Breast epithelium (tissue), 3 donors: ENCODE measurements around the gene TPRX2.

Source experiments
- POLR2A ChIP-seq: fragments of 450-650 bp; IDR thresholded peaks from one replicate; pipeline ENCODE4 v1.6.1; 2016; ENCODE audit warnings: antibody characterized with exemption, mild to moderate bottlenecking, moderate library complexity
- TF ChIP-seq, protein P1 (sequence below), 3 donors: fragments of 450-650 bp; IDR thresholded peaks; one replicate each; pipeline ENCODE4 v1.5.1; 2016 to 2017; ENCODE audit warnings: antibody characterized with exemption in 3 of 3, mild to moderate bottlenecking in 3 of 3, moderate library complexity in 3 of 3

GRCh38 chr19:47839913-47840312 is 19.1 kb upstream of the TPRX2 start:
- TF ChIP-seq, protein P1, sequence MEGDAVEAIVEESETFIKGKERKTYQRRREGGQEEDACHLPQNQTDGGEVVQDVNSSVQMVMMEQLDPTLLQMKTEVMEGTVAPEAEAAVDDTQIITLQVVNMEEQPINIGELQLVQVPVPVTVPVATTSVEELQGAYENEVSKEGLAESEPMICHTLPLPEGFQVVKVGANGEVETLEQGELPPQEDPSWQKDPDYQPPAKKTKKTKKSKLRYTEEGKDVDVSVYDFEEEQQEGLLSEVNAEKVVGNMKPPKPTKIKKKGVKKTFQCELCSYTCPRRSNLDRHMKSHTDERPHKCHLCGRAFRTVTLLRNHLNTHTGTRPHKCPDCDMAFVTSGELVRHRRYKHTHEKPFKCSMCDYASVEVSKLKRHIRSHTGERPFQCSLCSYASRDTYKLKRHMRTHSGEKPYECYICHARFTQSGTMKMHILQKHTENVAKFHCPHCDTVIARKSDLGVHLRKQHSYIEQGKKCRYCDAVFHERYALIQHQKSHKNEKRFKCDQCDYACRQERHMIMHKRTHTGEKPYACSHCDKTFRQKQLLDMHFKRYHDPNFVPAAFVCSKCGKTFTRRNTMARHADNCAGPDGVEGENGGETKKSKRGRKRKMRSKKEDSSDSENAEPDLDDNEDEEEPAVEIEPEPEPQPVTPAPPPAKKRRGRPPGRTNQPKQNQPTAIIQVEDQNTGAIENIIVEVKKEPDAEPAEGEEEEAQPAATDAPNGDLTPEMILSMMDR (IDR thresholded peaks at IDR 0.05), result no peak
- no peak for TF ChIP-seq POLR2A
